GM18502 (cell line): ENCODE measurements around the gene DSTN.

Source experiments
- ATAC-seq: cut with Tn5 transposase; IDR thresholded peaks from one replicate; pipeline ENCODE4 v1.9.1; 2021; ENCODE audit warnings: mild to moderate bottlenecking; ENCODE audit not compliant: unreplicated experiment, poor library complexity

DSTN gene

GRCh38 chr20:17621229-17621968 is 51.5 kb downstream of the DSTN start:
- no peak for ATAC-seq

GRCh38 chr20:17622086-17622850 is 52.4 kb downstream of the DSTN start:
- ATAC-seq: no peak

- no peak for ATAC-seq
Observed at GRCh38 chr20:17622851-17623508, 53.1 kb downstream of the DSTN start.

GRCh38 chr20:17624070-17624469 is 54.2 kb downstream of the DSTN start:
- no peak for ATAC-seq

GRCh38 chr20:17624551-17625245 is 54.8 kb downstream of the DSTN start:
- ATAC-seq: no peak

- no peak for ATAC-seq
Observed at GRCh38 chr20:17625246-17626051, 55.6 kb downstream of the DSTN start.

- ATAC-seq: no peak
Observed at GRCh38 chr20:17626217-17627007, 56.5 kb downstream of the DSTN start.

- ATAC-seq: no peak
Observed at GRCh38 chr20:17627101-17627955, 57.5 kb downstream of the DSTN start.

GRCh38 chr20:17628101-17628841 is 58.4 kb downstream of the DSTN start:
- no peak for ATAC-seq

- no peak for ATAC-seq
Observed at GRCh38 chr20:17629025-17629424, 59.1 kb downstream of the DSTN start.

- no peak for ATAC-seq
Observed at GRCh38 chr20:17629678-17630089, 59.8 kb downstream of the DSTN start.

- no peak for ATAC-seq
Observed at GRCh38 chr20:17630151-17630805, 60.4 kb downstream of the DSTN start.

- ATAC-seq: no peak
Observed at GRCh38 chr20:17630806-17631195, 60.9 kb downstream of the DSTN start.

- no peak for ATAC-seq
Observed at GRCh38 chr20:17631576-17632319, 61.9 kb downstream of the DSTN start.

- no peak for ATAC-seq
Observed at GRCh38 chr20:17633221-17633849, 63.5 kb downstream of the DSTN start.
